ENCODE measurements around the gene NKX3-2.

DNA sequence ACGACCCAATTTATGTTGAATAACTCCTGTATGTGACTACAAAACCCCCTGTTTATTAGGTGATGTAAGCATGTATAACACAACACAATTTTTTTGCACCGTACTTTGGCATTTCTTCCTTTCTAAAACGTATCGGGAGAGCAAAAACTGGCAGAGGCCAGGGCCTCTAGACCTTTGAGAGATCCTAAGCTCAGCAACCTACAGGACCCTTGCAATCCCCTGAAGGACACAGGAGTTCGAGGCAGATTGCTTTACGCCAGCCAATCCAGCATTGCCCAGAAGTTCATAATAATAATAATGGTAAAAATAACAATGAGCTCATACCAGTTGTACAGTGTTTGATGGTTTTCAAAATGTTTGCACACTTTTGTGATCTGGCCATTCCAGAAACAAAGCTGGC, 7.7 kb downstream of the NKX3-2 start:
- TF ChIP-seq, protein P1, sequence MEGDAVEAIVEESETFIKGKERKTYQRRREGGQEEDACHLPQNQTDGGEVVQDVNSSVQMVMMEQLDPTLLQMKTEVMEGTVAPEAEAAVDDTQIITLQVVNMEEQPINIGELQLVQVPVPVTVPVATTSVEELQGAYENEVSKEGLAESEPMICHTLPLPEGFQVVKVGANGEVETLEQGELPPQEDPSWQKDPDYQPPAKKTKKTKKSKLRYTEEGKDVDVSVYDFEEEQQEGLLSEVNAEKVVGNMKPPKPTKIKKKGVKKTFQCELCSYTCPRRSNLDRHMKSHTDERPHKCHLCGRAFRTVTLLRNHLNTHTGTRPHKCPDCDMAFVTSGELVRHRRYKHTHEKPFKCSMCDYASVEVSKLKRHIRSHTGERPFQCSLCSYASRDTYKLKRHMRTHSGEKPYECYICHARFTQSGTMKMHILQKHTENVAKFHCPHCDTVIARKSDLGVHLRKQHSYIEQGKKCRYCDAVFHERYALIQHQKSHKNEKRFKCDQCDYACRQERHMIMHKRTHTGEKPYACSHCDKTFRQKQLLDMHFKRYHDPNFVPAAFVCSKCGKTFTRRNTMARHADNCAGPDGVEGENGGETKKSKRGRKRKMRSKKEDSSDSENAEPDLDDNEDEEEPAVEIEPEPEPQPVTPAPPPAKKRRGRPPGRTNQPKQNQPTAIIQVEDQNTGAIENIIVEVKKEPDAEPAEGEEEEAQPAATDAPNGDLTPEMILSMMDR (IDR thresholded peaks at IDR 0.05), result no peak
- TF ChIP-seq POLR2AphosphoS5 (IDR thresholded peaks at IDR 0.05) (no peak), POLR2A (IDR thresholded peaks at IDR 0.05) (no peak)
